SIG-M5 treated with dmso at 0.1 percent for 504 hours (cell line): ENCODE data around the gene KCNAB2.

Experiments used
- DNase-seq: peaks from one replicate; lab custom pipeline; 2025; ENCODE audit not compliant: unreplicated experiment; lab: John Stamatoyannopoulos, UW

Gene KCNAB2

DNA sequence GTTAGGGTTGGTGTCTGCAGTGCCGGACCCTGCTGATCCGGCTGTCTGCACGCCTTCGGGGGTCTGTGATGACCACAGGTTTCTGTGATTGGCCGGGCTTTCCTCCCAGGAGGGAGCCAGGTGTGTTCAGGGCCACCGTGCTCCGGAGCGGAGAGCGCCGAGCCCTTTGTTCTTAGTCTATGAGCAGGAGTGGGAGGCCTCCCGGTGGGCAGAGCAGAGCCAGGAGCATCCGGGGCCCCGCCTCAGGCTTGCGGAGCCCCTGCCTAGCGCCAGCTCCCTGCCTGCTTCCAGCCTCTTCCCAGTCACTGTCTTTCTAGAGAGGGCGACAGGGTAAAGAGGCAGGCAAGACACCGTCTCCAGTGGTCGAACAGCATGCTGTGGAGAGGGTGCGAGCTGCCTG is 31.8 kb downstream of the KCNAB2 start:
- DNase-seq = no peak

DNA sequence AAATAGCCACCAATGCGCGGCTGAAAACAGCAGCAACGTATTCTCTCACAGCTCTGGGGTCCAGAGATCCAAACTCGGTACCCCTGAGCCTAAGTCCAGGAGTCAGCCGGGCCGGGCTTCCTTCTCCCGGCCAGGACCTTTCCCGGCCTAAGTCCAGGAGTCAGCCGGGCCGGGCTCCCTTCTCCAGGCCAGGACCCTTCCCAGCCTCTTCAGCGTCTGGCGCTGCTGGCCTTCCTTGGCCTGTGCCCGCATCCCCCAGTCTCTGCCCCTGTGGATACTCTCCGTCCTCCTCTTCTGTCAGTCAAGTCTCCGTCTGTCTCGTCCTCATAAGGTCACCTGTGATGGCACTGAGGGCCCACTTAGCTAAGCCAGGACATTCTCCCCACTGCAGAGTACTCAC is 32.2 kb downstream of the KCNAB2 start:
- DNase-seq = no peak

DNA sequence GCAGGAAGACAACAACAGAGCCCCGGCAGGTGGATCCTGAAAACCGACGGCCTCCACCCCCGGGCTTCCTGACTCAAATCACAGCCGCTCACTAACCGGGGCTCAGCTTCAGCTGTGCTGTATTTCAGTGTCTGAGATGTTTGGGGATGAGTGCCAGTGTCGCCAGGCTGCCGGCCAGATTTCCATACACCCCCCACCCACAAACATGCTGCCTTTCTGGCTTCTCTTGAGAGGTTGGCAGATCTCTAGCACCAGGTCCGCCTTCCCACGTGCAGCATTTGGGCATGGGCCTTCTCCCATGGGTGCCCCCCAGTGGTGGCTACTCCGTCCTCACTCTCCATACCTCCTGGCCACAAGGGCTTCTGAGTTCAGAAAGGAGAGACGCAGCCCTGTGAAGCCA is 34.8 kb downstream of the KCNAB2 start:
- DNase-seq = no peak

DNA sequence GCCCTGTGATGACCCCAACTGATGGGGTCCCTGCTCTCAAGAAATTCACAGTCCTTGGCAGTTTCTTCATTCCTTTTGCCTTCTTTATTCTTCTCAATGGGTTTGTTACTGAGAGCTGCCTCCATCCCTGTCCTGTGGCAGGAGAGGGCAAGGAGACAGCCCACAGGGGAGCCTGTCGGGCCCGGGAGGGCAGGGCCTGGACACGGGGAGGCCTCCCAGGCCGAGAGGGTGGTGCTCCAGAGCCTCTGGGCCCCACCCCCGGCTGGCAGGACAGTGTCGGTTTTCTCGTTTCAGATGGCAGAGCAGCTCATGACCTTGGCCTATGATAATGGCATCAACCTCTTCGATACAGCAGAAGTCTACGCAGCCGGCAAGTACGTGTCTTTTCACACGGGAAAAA is 36.2 kb downstream of the KCNAB2 start:
- no peak for DNase-seq

DNA sequence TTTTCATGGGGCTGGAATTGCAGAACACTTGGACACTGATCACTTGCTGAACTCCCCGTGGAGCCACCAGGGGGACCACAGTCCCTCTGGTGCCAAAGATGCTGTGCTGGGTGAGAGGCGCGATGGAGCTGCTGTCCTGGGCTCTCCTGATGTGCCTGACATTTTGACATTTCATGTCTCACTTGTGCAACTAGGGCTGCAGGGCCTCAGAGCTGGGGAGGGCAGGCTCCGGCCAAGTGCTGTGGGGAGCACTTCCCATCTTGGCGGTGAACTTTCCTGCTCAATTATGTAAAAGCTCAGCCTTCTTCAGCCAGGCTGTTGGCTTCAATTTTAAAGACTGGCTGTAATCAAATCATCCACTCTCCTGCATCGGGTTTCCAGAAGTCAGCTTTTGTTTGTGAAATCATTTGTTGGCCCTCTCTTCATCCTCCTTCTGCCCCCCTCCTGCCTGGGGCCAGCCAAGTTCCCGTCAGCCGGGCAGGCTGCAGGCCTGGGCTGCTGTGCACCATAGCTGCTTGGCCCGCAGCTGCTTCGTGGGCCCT is 36.8 kb downstream of the KCNAB2 start:
- no peak for DNase-seq

DNA sequence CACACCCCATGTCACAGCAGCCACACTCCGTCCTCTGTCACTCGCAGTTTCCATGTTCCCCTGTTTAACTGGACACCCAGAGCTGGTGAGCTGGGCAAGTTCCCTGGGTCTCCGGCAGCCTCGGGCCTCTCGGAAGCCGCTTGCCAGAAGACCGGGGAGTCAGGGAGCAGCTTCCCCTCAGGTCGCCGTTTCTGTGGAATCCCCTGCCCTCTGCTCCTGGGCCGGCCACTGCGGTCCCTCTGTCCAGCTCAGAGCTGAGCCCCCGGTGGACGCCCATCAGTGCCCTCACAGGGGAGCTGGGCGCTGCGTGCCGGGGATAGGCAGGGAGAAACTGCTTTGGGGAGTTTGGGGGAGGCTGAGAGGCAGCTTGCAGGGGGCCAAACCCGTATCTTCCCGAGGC is 37.7 kb downstream of the KCNAB2 start:
- no peak for DNase-seq

DNA sequence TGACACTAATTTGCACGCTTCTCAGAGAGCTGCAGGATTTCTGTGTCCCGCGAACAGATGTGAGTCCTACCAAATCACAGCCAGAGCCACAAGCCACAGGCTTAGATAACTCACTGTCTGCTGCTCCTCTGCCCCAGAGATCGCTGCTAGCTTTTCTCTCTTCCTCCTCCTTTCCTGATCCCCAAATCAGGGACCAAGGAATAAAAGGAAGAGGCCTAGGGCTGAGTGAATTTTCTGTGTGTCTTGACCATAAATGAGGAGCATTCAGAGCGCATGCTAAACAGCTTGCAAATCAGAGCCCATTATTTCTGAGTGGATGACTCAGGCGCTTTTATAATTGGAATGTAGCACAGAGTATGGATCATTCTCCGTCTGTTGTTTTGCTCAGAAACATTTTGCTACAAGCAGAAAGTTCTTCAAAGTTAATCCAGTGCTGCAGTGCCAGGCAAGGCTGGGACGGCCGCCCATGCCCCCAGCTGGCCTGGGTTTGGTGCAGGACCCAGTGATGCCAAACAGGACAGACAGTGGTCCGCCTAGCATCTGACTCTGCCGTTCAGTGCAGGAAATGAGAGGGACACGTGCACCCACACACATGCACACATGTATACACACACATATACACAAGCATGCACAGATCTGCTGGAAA is 38.2 kb downstream of the KCNAB2 start:
- no peak for DNase-seq

DNA sequence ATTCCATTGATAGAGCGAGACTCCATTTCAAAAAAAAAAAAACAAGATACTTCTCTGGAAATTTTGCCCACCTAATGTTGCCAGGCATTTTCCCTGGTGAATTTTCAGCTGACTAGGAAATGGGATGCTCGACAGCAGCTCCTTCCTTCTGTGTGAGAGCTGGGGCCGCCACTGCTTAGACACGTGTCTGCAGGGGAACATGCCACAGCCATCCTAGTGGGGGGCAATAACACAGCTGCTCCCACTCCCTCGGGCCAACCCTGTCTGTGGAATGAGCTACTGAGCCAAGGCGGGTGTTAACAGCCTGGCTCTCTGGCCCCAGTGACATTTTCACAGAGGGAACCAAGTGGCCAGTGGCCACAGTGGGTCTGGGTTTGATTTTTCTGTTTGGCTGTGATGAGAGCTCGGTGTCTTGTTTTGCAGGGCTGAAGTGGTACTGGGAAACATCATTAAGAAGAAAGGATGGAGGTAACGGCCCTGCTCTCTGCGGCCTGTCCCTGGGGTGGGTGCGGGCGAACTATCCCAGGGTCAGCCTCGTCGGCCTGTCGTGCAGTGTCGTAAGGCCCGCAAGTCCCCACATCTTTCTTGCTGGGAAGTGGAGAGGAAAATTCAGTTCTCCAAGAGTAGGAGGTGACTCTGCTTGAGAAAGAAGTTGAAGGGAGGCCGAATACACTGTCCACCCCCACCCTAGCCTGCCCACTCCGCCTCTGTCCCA is 39.2 kb downstream of the KCNAB2 start:
- no peak for DNase-seq

DNA sequence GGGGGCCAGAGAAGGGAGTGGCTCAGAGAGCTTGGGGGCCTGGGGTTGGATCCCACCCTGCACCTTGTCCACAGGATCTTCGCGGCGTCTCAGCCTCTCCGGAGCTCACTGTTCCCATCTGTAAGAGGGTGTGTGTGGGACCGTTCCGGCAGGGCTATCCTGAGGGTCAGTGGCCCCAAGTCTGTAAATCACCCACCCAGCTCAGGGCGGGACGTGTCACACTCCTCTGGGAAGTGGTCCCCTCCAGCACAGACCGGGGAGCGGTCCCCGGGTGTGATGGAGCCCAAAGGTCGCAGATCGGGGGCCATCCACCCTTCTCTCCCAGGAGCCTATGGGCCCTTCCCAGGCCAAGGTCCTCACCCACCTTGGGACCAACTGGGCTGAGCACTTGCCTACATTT is 40.0 kb downstream of the KCNAB2 start:
- no peak for DNase-seq

DNA sequence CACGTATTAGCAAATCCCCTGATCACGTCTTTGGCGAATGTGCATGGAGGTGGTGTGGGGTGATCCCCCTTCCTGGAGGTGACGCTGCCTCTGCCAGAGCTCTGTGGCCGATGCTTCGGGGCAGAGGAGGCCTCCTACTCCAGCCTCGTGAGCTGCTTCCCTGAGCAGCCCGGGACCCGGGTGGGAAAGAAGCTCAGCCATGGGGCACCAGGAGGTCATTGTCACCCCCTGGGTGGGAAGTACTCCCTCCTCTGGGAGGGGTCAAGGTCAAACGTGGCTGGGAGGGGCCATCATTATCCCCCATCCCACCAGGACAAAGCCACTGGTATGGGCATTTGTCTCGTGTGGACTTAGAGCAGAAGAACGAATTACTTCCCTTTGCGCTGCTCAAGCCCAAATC is 40.7 kb downstream of the KCNAB2 start:
- no peak for DNase-seq

DNA sequence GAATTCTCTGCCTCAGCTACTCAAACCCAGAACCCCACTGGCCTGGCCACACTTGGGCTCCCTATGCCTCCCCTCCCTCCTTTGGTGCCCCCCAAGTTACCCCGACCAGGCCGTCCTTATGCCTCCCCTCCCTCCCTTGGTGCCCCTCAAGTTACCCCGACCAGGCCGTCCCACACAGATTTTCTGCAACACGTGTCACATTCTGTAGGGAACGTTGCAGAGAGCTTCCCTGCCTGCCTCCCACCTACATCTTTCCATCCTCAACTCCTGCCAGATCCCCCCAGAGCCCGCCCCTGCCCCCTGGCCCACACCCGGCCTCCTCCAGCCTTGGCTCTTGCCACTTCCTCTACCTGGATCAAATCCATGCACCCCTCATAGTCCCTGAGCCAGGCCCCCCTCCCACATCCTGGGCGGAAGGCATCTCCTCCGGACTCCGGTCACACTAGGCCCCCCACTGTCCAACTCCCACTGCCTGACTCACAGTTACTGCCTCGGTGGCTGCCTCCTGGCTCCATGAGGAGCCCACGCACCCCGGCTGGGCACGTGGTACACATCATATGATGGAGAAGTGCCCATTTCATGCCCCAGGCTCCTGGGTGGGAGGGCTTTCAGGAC is 41.2 kb downstream of the KCNAB2 start:
- DNase-seq = no peak

DNA sequence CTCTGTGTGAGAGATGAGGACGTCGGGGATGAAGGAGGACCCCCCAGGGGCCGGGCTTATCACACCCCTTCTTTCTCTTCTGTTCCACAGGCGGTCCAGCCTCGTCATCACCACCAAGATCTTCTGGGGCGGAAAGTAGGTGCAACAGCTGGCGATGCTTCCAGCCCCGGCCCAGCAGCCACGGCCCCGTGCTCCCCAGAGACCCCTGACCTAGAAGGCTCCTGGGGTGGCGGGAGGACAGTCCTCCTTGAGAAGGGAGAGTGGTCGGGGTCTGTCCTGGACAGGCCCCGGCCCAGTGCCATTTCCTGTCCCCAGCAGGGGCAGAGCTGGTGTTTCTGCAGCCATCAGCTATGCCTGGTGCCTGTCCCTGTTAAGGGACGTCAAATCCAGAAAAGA is 41.7 kb downstream of the KCNAB2 start:
- no peak for DNase-seq

DNA sequence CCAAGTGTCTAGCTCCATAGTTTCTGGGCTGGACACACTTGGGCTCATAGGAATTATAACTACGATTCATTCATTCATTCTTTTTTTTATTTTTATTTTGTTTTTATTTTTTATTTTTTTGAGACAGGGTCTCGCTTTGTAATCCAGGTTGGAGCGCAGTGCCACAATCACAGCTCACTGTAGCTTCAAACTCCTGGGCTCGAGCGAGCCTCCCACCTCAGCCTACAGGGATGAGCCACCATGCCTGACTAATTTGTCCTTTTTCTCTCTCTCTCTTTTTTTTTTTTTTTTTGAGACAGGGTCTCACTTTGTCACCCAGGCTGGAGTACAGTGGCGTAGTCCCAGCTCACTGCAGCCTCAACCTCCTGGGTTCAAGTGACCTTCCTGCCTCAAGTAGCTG is 42.3 kb downstream of the KCNAB2 start:
- DNase-seq = no peak

DNA sequence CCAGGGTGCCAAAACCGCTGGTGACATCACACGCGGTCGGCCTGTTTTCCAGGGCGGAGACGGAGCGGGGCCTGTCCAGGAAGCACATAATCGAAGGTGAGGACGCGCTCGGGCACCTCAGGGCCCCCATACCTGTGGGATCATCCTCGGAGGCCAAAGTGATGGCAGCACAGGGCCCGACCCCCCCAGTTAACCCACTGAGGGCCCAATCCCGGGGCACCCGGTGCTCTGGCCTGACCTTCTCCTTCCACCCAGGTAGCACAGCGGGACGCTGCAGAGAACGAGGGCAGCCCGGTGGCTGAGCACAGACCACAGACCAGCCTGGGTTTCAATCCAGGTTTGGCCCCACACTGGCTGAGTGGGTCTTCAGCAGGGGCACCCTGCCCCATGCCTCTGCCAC is 43.3 kb downstream of the KCNAB2 start:
- DNase-seq = no peak

DNA sequence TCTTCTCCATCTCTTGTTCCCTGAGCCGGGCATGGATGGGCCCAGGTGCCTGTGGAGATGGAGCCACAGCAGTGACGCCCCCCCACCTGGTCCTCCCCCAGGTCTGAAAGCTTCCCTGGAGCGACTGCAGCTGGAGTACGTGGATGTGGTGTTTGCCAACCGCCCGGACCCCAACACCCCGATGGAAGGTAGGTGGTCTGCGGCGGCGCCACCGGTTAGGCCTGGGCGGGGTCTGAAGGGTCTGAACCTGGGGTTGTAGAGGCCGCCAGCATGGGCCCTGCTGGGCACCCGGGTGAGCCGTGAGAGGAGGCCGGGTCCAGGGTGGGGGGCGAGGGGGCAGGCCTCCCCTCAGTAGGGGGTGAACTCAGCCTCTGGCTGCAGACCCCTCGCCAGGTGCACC is 44.6 kb downstream of the KCNAB2 start:
- DNase-seq = no peak

DNA sequence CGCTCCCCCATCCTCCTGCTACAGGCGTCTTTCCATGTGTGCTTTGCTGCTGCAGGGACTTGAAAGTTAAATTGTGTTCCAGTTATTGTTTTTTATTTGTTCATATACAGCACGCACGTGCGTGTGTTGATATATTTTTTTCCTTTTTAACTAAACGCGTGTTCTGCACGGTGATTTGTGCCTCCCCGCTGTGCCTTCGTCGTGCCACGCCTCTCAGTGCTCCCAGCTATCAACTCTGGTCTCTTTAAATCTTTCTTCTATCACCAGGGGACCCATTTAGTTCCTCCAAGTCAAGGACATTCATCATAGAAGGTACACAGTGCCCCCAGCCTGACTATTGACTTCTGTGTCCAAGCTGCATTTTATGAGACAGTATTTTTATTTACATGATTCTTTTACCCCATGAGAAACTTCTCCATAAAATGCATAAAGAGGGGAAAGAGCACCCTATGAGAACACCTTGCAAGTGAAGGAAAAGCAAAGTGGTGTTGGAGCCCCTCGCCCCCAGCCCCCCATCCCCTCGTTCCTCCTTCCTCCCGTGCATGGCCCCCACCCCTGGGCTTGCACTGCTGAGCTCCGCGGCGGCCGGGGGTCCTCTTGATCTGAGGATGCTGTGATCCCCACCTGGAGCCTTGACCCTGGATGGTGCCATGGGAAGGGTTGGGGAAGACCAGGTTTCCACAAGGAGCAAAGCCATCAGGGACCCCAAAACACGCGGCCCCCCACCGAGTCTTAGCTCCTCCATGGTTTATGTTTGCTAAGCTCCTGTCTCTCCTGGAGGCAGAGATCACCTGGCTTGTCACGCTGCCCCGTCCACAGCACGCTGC is 45.5 kb downstream of the KCNAB2 start:
- DNase-seq = no peak

DNA sequence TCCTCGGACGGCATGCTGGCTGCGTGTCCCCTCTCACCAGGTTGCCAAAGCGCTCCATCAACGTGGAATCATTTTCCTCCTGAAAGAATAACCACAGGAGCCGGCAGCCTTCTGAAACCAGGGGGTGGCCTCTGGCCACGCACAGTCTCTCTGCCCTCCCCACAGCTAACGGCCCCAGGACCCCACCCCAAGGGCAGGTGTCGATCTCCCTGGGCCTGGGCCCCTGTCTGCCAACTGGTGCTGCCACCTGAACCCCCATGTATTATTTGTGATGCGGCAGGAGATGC is 46.1 kb downstream of the KCNAB2 start:
- DNase-seq = no peak

DNA sequence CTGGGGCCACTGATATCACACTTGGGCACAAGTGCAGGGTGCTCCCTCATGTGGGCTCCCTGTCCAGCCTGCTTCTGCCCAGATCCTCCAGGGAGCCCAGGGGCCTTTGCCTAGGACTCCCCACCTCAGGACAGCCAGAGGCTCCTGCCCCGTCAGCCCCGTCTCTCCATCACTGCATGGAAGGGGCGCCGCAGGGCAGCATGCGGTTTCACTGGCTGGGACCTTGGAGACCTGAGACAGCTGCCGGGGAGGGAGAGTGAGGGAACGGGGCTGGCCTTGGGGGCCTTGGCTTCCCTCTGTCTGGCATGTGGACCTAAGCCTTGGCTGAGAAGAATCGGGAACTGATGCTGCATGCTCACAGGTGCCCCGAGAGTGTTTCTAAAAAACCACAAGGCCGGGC is 46.5 kb downstream of the KCNAB2 start:
- DNase-seq = no peak

DNA sequence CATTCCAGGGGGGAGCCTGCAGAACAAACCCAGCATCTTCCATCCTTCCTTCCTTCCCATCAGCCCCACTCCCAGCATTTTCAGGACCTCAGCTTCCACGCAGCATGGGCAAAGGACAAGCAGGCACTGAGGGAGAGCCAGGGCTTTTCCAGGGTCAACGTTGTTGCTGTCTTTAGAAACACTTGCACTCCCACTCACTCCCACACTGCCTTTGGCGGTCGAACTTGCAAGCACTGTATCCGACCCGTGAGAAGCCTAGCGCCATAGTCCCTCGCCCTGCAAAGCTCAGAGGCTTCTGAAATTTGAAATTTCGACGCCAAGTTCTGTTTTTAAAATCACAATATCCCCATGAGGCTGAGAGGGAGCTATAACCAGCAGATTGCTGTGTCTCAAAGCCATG is 47.4 kb downstream of the KCNAB2 start:
- DNase-seq = no peak

DNA sequence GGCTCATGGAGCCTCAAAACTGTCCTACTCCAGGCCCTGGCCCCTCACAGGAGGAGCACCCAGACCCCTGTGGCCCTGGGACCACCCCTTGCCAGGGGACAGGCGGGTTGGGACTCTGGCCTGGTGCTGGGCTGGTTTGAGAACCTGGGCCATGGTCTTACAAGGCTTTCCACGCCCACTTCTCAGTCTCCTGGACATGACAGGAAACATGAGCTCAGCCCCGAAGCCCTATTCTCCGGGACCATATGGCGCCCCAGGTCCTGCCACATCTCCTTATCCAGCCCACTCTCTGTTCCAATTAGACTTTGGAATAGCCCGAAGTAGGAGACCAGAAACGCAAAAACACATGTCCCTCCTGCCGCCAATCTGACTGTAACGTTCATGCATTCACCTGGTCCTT is 47.9 kb downstream of the KCNAB2 start:
- DNase-seq = no peak

DNA sequence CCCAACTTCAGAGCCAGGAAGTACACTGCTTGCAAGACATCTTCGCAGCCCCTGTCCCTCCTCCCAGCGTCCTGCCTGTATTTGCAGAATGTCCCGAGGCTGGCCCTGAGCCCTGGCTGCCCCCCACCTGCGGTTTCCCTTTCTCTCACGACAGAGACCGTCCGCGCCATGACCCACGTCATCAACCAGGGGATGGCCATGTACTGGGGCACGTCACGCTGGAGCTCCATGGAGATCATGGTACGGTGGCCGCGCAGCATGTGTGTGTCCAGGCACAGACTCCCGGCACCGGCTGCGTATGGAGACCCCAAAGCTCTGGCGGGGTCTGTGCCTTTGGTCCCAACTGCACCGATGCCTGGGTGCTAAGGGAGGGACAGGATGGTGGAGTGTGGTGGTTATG is 48.6 kb downstream of the KCNAB2 start:
- DNase-seq = no peak
